HT-29 (cell line): ENCODE data around the gene TBC1D3B. TPM values are rescaled to one million over a fixed set of nuclear protein-coding genes. Genes with fewer than 3 reads are reported as not detected.
A peak's percentile ranks its signal among the peaks of the same experiment; 100 is the strongest.
"Not testable (repeated sequence)": the region's sequence is repeated elsewhere in the genome, so short reads cannot be mapped to it uniquely, and the experiment has no call there.

Experiments
- DNase-seq: peaks from one replicate; pipeline ENCODE4 v3.0.0-alpha.2; 2015; ENCODE audit warnings: low spot score
- total RNA-seq: library from RNA; depleted of rRNA; stranded (reverse); fragments of >200 nt; shearing (Covaris generic); gene quantifications from 2 replicates; pipeline ENCODE4 v1.2.3, GENCODE V29; 2014; rRNA removed

Gene TBC1D3B
- total RNA-seq, 1 experiment from 2014 or later, result 18.6 TPM

- DNase-seq, result no peak
These were observed 46.8 kb downstream of the TBC1D3B start for GRCh38 chr17:36129616-36130015.

GRCh38 chr17:36128411-36128978 lies 47.9 kb downstream of the TBC1D3B start:
- DNase-seq, result no peak

DNA sequence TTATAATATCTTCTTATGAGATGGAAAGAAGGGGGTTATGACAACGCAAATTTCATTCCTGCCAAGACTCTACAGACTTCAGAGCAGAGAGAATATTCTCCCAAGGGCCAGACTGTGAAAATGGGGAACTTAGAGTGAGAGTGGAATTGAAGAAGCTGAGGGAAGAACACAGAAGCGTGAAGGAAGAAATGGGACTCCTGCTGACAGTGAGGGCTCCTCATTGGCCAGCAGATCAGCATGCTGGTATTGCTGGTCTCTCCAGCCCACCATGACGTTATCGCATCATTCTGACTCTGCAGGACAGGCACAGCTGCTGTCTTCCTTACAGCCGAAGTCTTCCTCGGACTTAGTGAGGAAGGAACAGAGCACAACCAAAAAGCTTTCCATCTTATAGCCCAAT lies 48.5 kb downstream of the TBC1D3B start:
- DNase-seq, result no peak

DNA sequence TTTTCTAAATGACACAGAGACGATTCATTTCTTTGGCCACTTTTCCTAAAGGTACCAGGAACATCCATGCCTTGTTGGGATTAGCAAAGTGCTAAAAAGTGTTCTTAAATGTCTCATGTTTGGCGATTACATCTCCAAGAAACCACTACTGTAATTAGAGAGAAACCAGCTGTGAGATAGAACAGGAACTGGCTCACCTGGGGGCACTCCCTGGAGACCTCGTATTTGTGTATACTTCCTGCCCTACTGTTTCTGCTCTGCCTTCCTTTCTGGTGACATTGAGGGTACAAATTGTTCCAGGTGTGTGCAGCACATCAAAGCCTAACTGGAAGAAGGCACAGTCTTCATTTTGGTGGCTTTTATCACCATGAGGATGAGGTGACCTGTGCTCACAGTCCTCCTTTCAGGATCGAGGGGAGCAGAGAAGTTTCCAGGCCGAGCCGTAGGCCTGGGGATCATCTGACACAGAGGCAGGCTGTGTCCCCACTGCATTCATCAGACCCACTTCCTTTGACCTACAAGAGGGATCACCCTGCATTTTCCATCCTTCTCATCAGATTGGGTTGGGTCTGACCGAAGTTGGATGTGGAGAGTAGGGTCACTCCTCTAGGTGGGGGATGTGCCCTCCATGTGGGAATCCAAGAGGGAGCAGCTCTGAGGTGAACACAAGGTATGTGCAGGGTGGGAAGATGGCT lies 49.1 kb downstream of the TBC1D3B start:
- no peak for DNase-seq

GRCh38 chr17:36124879-36125824 lies 51.3 kb downstream of the TBC1D3B start:
- peak; percentile 58 for DNase-seq

GRCh38 chr17:36123431-36123830 lies 53.0 kb downstream of the TBC1D3B start:
- no peak for DNase-seq

- not testable (repeated sequence) for DNase-seq
These were observed 55.3 kb downstream of the TBC1D3B start for GRCh38 chr17:36121099-36121498.

DNA sequence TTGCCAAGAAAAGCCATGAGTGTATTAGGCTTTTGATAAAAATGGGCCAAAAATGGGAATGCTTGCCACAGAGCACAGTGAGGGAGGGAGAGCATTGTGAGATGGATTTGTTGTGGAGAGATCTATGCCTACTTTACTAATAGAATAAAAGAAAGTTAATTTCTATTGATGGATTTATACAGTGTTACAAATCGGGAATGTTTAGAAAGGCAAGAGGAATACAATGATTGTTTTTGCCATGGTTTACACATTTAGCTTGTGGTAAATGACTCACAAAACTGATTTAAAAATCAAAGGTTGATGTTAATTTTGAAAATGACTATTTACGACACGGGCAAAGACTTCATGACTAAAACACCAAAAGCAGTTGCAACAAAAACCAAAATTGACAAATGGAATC lies 56.2 kb downstream of the TBC1D3B start:
- no peak for DNase-seq

- peak; percentile 49 for DNase-seq
These were observed 57.7 kb downstream of the TBC1D3B start for GRCh38 chr17:36118477-36119353.

DNA sequence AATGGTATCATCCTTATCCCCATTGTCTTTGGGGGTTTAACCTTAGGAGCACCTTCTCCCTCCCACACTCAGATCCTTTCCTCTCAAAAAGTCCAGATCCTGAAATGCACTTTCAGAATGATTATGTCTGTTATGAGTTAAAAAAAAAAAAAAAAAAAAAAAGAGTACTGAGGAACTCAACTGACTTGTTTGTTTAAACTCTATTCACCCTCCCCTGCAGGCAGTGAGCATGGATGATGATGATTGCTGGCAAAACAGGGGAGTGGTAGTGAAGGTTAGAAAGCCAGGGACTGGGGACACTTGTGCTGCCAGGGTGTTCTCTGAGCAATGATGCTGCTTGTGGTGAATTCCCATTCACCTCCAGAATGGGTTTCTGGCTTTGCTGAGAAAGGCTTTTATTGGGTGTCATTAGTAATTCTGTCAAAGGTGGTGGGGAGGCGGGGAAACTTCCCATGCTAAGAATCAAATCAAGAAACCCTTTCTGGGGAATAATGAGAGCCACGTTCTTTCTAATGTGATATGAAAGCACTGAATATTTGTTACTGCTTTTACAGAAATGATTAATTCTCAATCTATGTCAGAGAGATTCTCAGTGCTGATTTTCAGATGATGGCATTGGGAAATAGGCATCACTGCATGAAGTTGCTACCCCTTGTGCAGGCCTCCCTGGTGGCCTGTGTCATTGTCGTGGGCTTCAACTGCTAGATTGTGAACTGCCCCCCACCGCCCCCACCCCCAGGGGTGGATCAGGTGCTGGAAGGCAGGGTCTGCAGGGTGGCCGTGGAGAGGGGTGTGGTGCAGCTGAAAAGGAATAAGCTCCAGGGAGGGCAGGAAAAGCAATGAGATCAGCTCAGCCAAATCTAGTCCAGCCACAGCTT lies 58.7 kb downstream of the TBC1D3B start:
- DNase-seq, result no peak

Other genes starting within 250 kb of the TBC1D3B start
- 4.9 and 11.3 TPM in 2 replicates for gene RDM1, start 245.9 kb downstream of the TBC1D3B start, total RNA-seq
- not detected in 2 replicates for gene LYZL6, start 232.9 kb downstream of the TBC1D3B start, total RNA-seq
- not detected in 2 replicates for gene CCL16, start 195.1 kb downstream of the TBC1D3B start, total RNA-seq
- 0.15 and 0.37 TPM in 2 replicates for gene CCL14, start 189.9 kb downstream of the TBC1D3B start, total RNA-seq
- 6.1 and 8.4 TPM in 2 replicates for gene CCL15, start 175.1 kb downstream of the TBC1D3B start, total RNA-seq
- not detected in 2 replicates for gene CCL23, start 158.7 kb downstream of the TBC1D3B start, total RNA-seq
- not detected in 2 replicates for gene CCL18, start 112.4 kb downstream of the TBC1D3B start, total RNA-seq
- not detected in 2 replicates for gene CCL3, start 86.5 kb downstream of the TBC1D3B start, total RNA-seq
- not detected in 2 replicates for gene CCL4, start 72.8 kb downstream of the TBC1D3B start, total RNA-seq
- gene CCL3L1, start 20.1 kb upstream of the TBC1D3B start, total RNA-seq, result not detected in 2 replicates
- not detected in 2 replicates for gene CCL4L2, start 34.4 kb upstream of the TBC1D3B start, total RNA-seq
- 0.10 and 0.42 TPM in 2 replicates for gene TBC1D3I, start 87.9 kb upstream of the TBC1D3B start, total RNA-seq
- not detected in 2 replicates for gene TBC1D3G, start 147.2 kb upstream of the TBC1D3B start, total RNA-seq
- not detected in 2 replicates for gene TBC1D3H, start 211.8 kb upstream of the TBC1D3B start, total RNA-seq